SU-DHL-6 (cell line): ENCODE data around the gene CITED4.

ENCODE experiments used
- CTCF ChIP-seq: fragments of 200-600 bp; sonication (generic); IDR thresholded peaks from one replicate; pipeline ENCODE4 v1.5.1; 2017; ENCODE audit warnings: antibody characterized with exemption, mild to moderate bottlenecking, low read length, moderate library complexity; ENCODE audit not compliant: insufficient read depth, poor library complexity, severe bottlenecking
- EZH2phosphoT487 ChIP-seq: fragments of 200-600 bp; sonication (generic), shearing (Covaris generic); conservative IDR thresholded peaks from 2 replicates; pipeline ENCODE4 v1.6.1; 2018; ENCODE audit warnings: mild to moderate bottlenecking, antibody characterized with exemption, low read length, moderate library complexity, mixed read lengths

DNA sequence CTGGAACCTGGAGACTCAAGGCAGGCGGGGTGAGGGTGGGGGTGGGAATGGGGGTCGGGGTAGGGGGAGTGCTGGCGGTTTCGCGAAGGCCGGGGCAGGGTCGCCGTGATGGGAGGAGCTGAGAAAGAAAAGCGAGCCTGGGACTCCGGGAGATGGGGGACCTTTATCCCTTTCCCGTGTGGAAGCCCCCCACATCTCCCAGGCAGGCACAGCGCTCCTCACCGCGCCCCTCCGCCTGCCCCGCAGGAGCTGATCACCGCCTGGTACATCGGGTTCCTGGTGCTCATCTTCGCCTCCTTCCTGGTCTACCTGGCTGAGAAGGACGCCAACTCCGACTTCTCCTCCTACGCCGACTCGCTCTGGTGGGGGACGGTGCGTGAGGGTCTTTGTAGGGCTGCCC is 43.1 kb downstream of the CITED4 start:
- no peak for TF ChIP-seq CTCF
- no peak for TF ChIP-seq EZH2phosphoT487
